HG03025 (cell line): Measurements from ENCODE around the gene MEIS1.
"Not testable (repeated sequence)": the region's sequence is repeated elsewhere in the genome, so short reads cannot be mapped to it uniquely, and the experiment has no call there.

Experiments
- ATAC-seq: cut with Tn5 transposase; IDR thresholded peaks from one replicate; pipeline ENCODE4 v1.9.1; 2021; ENCODE audit warnings: mild to moderate bottlenecking, moderate library complexity; ENCODE audit not compliant: unreplicated experiment, low FRiP score

Gene MEIS1

DNA sequence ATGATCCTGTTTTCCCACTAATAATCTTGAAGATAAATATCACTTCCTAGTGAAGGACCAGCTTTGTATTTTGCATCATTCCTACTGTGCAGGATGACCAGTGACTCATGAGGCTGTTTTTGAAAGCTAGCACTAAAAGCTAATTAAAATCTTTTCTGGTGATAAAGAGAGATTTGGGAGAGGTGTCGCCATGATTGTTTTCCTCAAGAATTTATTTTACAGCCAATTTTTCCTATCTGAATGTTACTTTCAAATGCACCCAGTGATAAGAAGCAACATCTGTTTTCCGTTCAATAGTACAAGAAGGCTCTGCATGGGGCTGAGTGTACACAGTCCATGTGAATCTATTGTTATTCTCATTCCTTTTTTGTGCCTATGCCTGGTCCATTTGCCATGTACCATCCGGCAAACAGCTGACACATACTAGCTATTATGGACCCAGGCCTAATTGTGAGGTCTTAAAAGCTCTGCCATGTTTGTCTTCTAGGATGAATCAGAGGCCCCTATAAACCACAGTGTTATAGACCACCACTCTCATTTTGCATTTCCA lies 28.4 kb downstream of the MEIS1 start:
- no peak for ATAC-seq

DNA sequence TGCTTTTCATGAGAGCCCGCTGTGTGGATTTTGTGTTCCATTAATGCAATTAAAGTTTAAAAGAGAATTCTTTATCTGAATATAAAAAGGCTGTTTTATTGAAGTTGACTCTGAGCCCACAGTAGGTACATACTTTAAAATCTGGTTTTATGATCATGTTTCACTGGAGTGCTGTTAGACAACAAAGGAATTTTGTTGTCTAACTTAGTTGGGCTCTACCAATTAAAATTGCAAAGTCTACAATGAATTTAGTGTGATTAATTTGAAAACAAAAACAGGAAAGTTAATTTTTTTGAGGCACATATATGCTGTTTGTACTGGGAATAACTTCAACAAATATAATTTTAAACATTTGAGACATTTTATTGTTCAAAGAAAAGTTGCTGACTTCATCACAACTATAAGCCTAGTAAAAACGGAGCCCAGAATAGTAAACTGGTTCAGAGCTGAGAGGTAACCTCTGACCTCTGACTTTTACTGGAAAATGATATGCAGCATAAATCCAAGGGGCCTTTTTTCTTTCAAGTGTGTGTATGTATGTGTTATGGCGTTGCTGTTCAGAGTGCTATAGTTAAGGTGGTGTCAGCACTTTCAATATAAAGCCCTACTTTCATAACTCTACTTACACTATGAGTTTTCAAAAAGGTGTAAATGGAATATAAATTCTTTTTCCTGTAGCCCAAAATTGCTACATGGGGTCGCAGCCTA lies 30.2 kb downstream of the MEIS1 start:
- no peak for ATAC-seq

DNA sequence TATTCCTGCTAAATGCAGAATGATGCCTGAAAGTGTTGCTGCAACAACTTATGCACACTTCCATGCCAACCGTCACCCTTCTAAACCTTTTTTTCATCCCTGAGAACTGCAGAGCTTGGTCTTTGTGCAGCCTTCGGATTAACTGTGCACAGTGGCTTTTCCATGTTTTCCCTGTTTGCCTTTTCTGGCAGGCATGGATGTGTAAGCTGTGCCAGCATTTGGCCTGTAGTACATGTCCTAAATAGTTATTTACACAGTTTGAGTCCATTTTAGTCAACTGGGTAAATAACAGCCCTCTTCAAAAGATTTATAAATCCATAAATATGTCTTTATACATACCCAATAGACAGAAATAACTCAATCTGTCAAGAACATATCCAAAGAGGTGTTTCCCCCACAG lies 31.5 kb downstream of the MEIS1 start:
- no peak for ATAC-seq

DNA sequence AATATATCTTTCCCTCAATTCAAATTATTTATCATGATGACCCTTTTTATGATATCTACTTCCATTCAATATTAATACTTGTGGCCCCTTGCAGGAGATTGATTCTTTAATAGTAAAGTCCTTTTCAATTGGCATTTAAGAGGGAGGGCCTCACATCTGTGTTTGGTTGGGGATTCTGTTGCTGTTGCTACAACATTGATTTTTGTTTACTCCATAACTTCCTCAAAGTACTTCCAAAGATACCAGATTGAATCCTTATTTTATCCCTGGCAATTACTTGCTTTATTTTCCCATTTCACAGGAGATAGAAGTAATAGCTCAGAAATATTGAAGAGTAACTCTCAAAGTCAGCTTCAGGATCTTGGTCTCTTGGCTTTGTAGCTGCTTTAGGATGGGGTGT lies 32.8 kb downstream of the MEIS1 start:
- no peak for ATAC-seq

DNA sequence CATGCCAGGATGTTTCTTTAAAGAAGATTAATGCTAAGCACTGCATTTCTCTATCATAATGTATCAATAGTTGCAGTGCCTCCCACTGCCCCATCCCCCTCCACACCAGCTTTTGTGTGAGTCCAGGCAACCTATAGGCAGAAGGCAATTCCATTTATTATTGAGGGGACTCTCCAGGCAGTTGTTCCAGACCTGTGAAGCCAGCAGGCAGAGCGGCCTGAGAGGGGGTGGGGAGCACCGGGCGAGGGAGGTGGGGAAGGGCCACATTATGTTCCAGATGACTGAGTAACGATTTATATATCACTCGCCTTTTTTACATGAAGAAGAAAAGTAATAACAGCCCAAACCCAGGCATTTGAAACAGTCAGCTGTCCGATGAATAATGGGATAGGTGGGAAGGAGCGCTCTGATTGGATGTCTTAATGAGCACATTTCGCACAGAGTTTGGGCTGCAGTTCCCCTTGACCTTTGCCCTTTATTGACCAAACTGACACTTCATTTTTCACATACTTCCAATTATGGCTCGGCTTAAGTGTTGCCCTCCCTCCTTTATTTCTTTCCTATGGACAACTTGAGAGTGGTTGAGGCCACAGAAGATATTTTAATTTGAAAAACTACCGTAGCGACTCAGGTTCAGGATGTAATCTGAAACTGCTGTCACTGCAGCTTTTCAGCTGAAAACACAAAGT lies 34.4 kb downstream of the MEIS1 start:
- ATAC-seq, result no peak

DNA sequence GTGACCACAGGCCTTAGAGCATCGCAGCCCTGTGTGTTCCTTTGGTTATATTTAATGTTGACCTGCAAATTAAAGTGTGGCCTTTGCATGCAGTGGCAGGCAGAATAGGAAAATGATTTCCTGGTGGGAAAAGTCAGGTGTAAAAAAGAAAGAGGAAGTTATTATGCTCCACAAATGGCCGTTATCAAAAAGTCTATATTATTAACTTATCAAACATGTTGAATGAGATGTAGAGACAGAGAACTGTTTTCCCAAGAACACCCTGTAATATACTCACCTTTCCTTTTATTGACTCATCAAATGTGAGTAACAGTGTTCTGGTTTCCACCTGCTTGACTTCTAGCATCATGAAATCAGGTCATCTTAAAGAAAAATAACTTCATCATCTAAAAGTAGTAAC lies 35.3 kb downstream of the MEIS1 start:
- ATAC-seq, result no peak

DNA sequence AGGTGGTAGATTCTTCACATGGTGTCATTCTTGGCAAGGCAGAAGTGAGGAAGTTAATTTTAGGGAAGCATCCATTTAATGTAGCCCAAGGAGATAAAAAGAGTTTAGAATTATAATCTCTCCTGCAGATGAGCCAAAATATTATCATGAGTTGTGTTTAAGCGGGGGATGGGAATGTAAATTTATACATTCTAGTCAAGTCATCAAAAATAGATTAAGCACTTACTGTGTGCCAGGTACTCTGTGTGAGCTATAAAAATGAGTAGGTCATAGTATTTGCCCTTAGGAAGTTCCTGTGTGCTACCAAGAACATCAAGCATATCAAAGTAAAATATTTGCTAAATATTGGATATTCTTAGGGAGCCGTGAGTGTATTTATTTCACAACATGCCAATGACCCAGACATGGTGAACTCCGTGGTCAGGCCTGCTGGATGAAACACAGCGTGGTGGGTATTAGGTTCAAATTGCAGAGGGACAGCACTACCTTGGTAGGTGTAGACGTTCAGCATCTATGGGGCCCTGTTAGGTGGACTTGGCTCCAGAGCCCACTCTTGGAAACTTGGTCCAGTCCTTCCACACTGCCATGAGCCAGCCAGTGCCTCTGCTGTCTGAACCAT lies 37.4 kb downstream of the MEIS1 start:
- no peak for ATAC-seq

DNA sequence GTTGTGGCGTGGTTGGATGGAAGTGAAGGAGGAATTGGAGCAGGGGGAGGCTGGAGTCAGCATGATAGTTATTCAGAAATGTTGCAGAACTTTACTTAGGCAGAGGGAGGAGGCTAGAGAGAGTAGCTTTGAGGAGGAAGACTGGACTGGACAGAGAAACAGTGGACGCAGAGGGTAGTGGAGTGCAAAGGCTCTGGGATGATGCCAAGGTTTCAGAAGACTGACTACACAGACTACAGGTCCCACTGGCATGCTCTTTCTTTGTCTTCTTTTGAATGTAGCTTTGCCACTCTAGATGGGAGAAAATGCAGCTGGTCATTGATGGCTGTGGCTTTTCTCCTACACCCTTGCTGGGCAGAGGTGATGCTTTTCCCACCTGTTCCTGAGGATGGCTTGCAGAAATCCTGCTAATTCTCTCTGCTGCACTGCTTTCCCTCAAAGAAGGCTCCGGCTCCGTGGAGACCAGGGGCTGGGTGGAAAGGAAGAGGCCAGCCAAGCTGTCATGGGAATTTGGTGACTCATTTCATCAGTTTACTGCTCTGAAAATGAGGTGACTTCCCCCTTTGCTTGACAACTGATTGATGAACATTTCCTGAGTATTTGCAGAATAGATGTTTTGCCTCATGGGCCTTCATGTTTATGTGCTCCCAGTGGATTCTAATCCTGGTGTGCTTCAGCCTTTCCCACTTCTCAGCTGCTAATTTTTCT lies 42.4 kb downstream of the MEIS1 start:
- no peak for ATAC-seq

GRCh38 chr2:66478299-66478698 lies 43.4 kb downstream of the MEIS1 start:
- ATAC-seq, result no peak

- no peak for ATAC-seq
Observed at GRCh38 chr2:66478731-66479316, 43.9 kb downstream of the MEIS1 start.

DNA sequence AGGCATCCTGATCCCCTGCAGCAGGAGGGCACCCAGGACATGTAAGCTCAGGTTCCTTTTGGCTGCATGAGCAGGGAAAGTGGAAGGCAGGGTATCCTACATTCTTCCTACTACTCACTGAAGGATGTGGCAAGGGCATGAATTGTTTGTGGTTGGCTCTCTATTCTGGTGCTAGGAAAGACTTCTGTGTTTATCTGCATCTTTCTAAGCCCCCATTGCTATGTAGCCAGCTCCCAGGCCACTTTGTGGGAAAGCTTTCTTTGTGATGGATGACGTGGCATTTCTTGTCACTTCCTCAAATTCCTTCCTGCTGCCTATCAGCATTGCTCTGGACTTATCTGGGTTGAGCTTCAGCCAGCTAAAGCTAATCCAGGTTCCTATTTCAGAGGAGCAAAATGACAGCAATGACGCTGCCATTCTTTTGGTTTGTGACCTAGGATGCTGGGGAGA lies 46.2 kb downstream of the MEIS1 start:
- ATAC-seq, result no peak

GRCh38 chr2:66485252-66485651 lies 50.3 kb downstream of the MEIS1 start:
- not testable (repeated sequence) for ATAC-seq

GRCh38 chr2:66488946-66489345 lies 54.0 kb downstream of the MEIS1 start:
- no peak for ATAC-seq

DNA sequence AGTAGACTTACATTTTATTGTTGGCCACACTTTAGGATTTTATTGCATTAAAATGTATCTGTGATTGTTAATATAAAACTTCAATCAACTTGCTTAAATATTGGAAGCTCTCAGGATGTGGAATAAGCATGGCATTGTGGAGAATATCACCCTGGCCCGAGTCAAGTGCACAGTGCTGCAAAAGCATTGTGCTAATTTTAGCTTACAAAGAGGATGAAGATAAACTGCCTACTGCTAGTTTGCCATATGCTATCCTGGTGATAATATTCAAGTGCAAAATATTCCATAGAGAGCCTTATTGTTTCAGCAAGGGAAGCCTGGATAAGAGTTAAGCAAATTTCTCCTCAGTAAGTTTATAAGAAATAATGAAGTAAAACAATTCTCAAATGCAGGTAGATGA lies 54.5 kb downstream of the MEIS1 start:
- ATAC-seq, result no peak

DNA sequence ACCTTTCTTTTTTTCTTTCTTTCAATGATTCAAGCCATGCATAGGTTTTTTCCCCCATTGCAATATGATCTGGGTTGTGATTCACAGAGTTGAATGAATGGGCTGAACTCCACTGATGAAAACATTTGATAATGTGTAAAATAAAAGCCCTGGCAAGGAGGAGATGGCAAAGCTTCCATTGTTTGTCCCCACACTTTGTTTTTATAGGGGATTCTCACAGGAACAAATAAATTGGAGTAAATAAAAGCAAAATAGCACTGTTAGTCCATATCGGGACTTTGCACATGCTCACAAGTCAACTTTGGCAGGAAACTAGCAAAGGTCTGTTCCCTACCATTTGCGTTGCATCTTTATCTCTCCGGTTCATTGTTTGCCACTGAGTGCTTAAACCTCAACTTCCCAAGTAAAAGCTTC lies 55.7 kb downstream of the MEIS1 start:
- no peak for ATAC-seq

DNA sequence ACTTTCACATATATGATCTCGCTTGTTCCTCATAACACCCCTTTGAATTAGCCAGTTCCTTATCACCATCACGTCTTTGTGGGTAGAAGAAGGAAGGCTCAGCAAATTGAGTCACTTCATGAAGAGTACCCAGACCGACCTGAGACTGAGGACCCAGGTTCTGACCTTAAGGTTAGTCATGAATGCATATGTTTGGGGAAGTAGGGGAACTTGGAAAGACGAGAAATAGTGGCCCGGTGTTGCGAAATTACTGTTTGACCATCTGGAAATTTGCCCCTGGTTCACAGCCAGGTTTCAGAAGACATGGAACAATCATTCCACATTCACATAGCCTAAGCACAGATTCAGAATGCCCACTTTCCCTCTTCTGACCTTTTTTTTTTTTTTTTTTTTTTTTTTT lies 59.8 kb downstream of the MEIS1 start:
- ATAC-seq, result no peak

GRCh38 chr2:66495788-66496640 lies 61.1 kb downstream of the MEIS1 start:
- ATAC-seq, result no peak

DNA sequence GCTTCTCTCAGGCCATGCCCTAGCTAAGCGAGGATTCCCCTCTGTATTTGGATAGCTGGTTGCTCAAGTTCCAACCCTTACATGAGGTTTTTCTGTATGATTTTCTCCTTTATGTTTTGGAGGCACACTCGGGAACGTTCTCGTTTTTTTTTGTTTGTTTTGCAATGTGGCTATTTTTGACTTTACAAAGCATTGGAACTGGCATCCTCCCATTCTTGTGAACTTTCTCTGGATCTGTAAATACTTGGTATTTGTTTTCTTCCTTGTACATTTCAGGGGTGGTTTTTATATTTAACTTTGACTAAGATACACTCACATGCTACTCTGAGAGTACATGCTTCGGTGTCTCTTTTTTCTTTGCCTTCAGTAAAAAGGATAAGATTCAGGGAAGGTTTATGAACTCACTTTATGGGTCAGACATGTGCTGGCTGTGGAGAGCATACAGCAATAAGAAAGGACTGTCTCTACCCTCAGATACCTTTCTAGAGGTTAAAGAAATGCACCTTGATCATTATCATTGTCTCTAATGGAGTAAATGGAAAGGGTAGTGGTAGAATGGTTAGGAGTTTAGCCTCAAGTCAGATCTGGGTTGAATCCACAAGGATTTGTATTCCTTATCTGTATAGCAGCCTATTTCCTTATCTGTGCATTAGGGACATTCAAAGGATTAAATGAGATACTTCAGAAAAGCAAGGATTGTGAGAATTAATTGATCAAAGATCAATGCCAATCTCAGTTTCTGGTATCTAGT lies 61.9 kb downstream of the MEIS1 start:
- ATAC-seq, result no peak
